Dendritic cell treated with granulocyte-macrophage colony-stimulating factor and Interleukin-4, amounts not matched to agents 40 ng/mL and 50 ng/mL, for 4 days (primary cell): ENCODE results near the gene ISG20L2.

Experiments used
- H3K27ac Mint-ChIP-seq: one replicate; pipeline ENCODE4 v1.8.0; 2022; ENCODE audit warnings: mild to moderate bottlenecking, mixed read lengths
- H3K27me3 Mint-ChIP-seq: one replicate; pipeline ENCODE4 v1.8.0; 2022; ENCODE audit warnings: mild to moderate bottlenecking, mixed read lengths
- H3K36me3 Mint-ChIP-seq: one replicate; pipeline ENCODE4 v1.8.0; 2022; ENCODE audit warnings: low read depth, mixed read lengths
- H3K4me1 Mint-ChIP-seq: one replicate; pipeline ENCODE4 v1.8.0; 2022; ENCODE audit warnings: low read depth, mixed read lengths
- H3K4me3 Mint-ChIP-seq: one replicate; pipeline ENCODE4 v1.8.0; 2022; ENCODE audit warnings: mild to moderate bottlenecking, moderate library complexity, mixed read lengths
- H3K9me3 Mint-ChIP-seq: one replicate; pipeline ENCODE4 v1.8.0; 2022; ENCODE audit warnings: mixed read lengths
- intact Hi-C: fragments of 100-400 bp; cut with micrococcal nuclease; formaldehyde crosslinking; loops from one replicate; pipeline ENCODE4 v1.15.0; 2022

The ISG20L2 gene

GRCh38 chr1:156673387-156674121 is 55.0 kb downstream of the ISG20L2 start:
- no peak overlapping the region for H3K27ac Mint-ChIP-seq

More at GRCh38 chr1:156673387-156674121, 55.0 kb downstream of the ISG20L2 start:
- H3K4me3 Mint-ChIP-seq: no peak overlapping the region
- intact Hi-C loops: no loop called here
- H3K4me1 Mint-ChIP-seq: peaks cover 22% of the 10 kb centered on the region
- H3K27me3 Mint-ChIP-seq: peaks cover 91% of the 10 kb centered on the region
- no peaks in the 10 kb centered on the region for H3K36me3 Mint-ChIP-seq
- H3K9me3 Mint-ChIP-seq: no peaks in the 10 kb centered on the region
